Measurements from ENCODE around the gene DNAI2.

DNA sequence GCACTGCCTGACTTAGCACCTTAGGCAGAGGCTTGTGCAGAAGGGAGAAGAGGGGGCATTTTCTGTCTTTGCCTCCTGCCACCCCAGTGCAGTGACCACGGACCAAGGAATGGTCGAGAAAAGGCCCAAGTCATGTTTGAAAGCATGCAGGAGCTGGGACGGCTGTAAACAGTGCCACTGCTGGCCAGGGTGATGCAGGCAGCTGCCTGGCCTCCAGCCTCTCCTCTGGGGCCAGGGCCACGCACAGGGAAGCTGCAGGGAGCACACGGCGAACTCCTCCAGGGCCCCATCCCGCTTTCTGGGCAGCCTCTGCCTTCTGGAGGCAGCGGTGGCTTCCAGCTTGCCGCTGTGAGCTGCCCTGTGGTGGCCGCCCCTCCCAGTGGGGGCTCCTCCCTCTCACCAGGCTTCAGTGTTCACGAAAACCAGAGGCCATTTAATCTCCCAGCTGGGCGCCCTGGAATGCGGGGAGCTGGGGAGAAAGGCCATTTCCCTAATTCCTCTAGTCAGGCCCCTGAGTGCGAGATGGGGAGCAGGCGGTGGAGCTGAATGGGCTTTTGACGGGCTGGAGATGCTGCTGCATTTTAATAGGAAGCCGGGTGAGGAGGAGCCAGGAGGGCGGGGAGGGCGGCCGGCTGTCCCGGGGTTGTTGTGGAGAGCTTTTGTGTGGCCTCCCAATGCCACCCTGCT is 28.7 kb upstream of the DNAI2 start:
- TF ChIP-seq, protein P1, sequence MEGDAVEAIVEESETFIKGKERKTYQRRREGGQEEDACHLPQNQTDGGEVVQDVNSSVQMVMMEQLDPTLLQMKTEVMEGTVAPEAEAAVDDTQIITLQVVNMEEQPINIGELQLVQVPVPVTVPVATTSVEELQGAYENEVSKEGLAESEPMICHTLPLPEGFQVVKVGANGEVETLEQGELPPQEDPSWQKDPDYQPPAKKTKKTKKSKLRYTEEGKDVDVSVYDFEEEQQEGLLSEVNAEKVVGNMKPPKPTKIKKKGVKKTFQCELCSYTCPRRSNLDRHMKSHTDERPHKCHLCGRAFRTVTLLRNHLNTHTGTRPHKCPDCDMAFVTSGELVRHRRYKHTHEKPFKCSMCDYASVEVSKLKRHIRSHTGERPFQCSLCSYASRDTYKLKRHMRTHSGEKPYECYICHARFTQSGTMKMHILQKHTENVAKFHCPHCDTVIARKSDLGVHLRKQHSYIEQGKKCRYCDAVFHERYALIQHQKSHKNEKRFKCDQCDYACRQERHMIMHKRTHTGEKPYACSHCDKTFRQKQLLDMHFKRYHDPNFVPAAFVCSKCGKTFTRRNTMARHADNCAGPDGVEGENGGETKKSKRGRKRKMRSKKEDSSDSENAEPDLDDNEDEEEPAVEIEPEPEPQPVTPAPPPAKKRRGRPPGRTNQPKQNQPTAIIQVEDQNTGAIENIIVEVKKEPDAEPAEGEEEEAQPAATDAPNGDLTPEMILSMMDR (IDR thresholded peaks at IDR 0.05), result no peak
- TF ChIP-seq POLR2A (IDR thresholded peaks at IDR 0.05), result no peak
